Nephron (organoid): ENCODE results near the gene MGAT5.

Experiments used
- H3K27ac Mint-ChIP-seq, 3 experiments: 2 replicates each; pipeline ENCODE4 v1.8.0; 2020; ENCODE audit warnings: mixed read lengths in 3 of 3, mild to moderate bottlenecking in 2 of 3, moderate library complexity in 1 of 3
- H3K27me3 Mint-ChIP-seq: 2 replicates; pipeline ENCODE4 v1.8.0; 2021; ENCODE audit warnings: low read depth, mild to moderate bottlenecking, moderate library complexity, mixed read lengths
- H3K36me3 Mint-ChIP-seq: 2 replicates; pipeline ENCODE4 v1.8.0; 2020; ENCODE audit warnings: low read depth, mixed read lengths
- H3K4me1 Mint-ChIP-seq: 2 replicates; pipeline ENCODE4 v1.8.0; 2020; ENCODE audit warnings: mixed read lengths
- H3K4me3 Mint-ChIP-seq, 3 experiments: 2 replicates each; pipeline ENCODE4 v1.8.0; 2020; ENCODE audit warnings: mild to moderate bottlenecking in 3 of 3, mixed read lengths in 3 of 3, moderate library complexity in 2 of 3
- H3K9me3 Mint-ChIP-seq: 2 replicates; pipeline ENCODE4 v1.8.0; 2020; ENCODE audit warnings: mixed read lengths
- CTCF ChIP-seq, 3 experiments: fragments of 200-600 bp; sonication (generic); IDR thresholded peaks; one replicate each; pipeline ENCODE4 v1.5.0; 2021; ENCODE audit warnings: antibody characterized with exemption in 3 of 3; ENCODE audit not compliant: unreplicated experiment in 3 of 3

MGAT5 gene

GRCh38 chr2:134366359-134366758 lies 112.5 kb downstream of the MGAT5 start:
- Mint-ChIP-seq H3K9me3 (no peaks in the 10 kb centered on the region), H3K27me3 (peaks cover 3% of the 10 kb centered on the region), H3K36me3 (peaks cover 31% of the 10 kb centered on the region), H3K27ac (no peak overlapping the region), H3K4me1 (peaks cover 80% of the 10 kb centered on the region), H3K4me3 (no peak overlapping the region)
- TF ChIP-seq CTCF (IDR thresholded peaks at IDR 0.05; ENCODE audit: unreplicated experiment in 3 of 3) = no peak

GRCh38 chr2:134367213-134367612 lies 113.3 kb downstream of the MGAT5 start:
- peaks cover 3% of the 10 kb centered on the region for H3K27me3 Mint-ChIP-seq
- no peaks in the 10 kb centered on the region for H3K9me3 Mint-ChIP-seq
- peaks cover 26% of the 10 kb centered on the region for H3K36me3 Mint-ChIP-seq
- TF ChIP-seq CTCF (IDR thresholded peaks at IDR 0.05; ENCODE audit: unreplicated experiment in 3 of 3) = no peak
- peak overlapping the region in 1 of 3 experiments; percentile 65 for H3K27ac Mint-ChIP-seq
- no peak overlapping the region for H3K4me3 Mint-ChIP-seq
- peaks cover 74% of the 10 kb centered on the region for H3K4me1 Mint-ChIP-seq

- peaks cover 74% of the 10 kb centered on the region for H3K4me1 Mint-ChIP-seq
- peaks cover 22% of the 10 kb centered on the region for H3K36me3 Mint-ChIP-seq
- TF ChIP-seq CTCF (IDR thresholded peaks at IDR 0.05; ENCODE audit: unreplicated experiment in 3 of 3) = no peak
- peak overlapping the region; percentile 18 to 65 (median 40) for H3K27ac Mint-ChIP-seq
- H3K27me3 Mint-ChIP-seq = peaks cover 3% of the 10 kb centered on the region
- H3K9me3 Mint-ChIP-seq = no peaks in the 10 kb centered on the region
- no peak overlapping the region for H3K4me3 Mint-ChIP-seq
Measured at GRCh38 chr2:134368009-134368817, 114.3 kb downstream of the MGAT5 start.

GRCh38 chr2:134369220-134369902 lies 115.5 kb downstream of the MGAT5 start:
- Mint-ChIP-seq H3K9me3 (no peaks in the 10 kb centered on the region), H3K36me3 (peaks cover 25% of the 10 kb centered on the region), H3K27ac (peak overlapping the region in 2 of 3 experiments; percentile 29 to 65), H3K4me1 (peaks cover 69% of the 10 kb centered on the region), H3K27me3 (peaks cover 3% of the 10 kb centered on the region), H3K4me3 (no peak overlapping the region)
- no peak for TF ChIP-seq CTCF (IDR thresholded peaks at IDR 0.05; ENCODE audit: unreplicated experiment in 3 of 3)

GRCh38 chr2:134370655-134371445 lies 117.0 kb downstream of the MGAT5 start:
- H3K4me1 Mint-ChIP-seq = peaks cover 66% of the 10 kb centered on the region
- H3K4me3 Mint-ChIP-seq = no peak overlapping the region
- no peak for TF ChIP-seq CTCF (IDR thresholded peaks at IDR 0.05; ENCODE audit: unreplicated experiment in 3 of 3)
- H3K27me3 Mint-ChIP-seq = peaks cover 3% of the 10 kb centered on the region
- H3K36me3 Mint-ChIP-seq = peaks cover 18% of the 10 kb centered on the region
- no peaks in the 10 kb centered on the region for H3K9me3 Mint-ChIP-seq
- H3K27ac Mint-ChIP-seq = peak overlapping the region in 1 of 3 experiments; percentile 33
